Peyer's patch (tissue), 4 donors: Measurements from ENCODE around the gene NCR2.

Experiments used
- CTCF ChIP-seq, 6 experiments: fragments of 450-650 bp in 4 of 6; fragments of 200-600 bp in 2 of 6; sonication (generic) in 1 of 6; IDR thresholded peaks; one replicate each; pipeline ENCODE4 v1.5.1; 2017 to 2019; ENCODE audit warnings: antibody characterized with exemption in 6 of 6, mild to moderate bottlenecking in 3 of 6, moderate library complexity in 1 of 6
- POLR2A ChIP-seq, 2 donors: fragments of 450-650 bp; IDR thresholded peaks; one replicate each; pipeline ENCODE4 v1.5.1; 2017; ENCODE audit warnings: antibody characterized with exemption in 2 of 2, mild to moderate bottlenecking in 2 of 2, moderate library complexity in 2 of 2

GRCh38 chr6:41302638-41303037 is 32.8 kb upstream of the NCR2 start:
- TF ChIP-seq CTCF (IDR thresholded peaks at IDR 0.05) (no peak), POLR2A (IDR thresholded peaks at IDR 0.05) (no peak)
